Transverse colon (tissue), 4 donors: ENCODE measurements around the gene UMAD1. TPM values are rescaled to one million over a fixed set of nuclear protein-coding genes. Genes with fewer than 3 reads are reported as not detected.

Source experiments
- DNase-seq: peaks from one replicate; pipeline ENCODE4 v3.0.0-alpha.2; 2019
- H3K27ac ChIP-seq, 4 donors: fragments of 200-600 bp; sonication (generic); 2 replicates each; pipeline ENCODE4 v1.5.1; 2016 to 2018; ENCODE audit warnings: inconsistent platforms in 4 of 4
- H3K27me3 ChIP-seq: fragments of 200-600 bp; sonication (generic); 2 replicates; pipeline ENCODE4 v1.5.1; 2017; ENCODE audit warnings: inconsistent platforms
- H3K36me3 ChIP-seq, 4 donors: fragments of 200-600 bp; sonication (generic); 2 replicates each; pipeline ENCODE4 v1.5.1; 2017 to 2019; ENCODE audit warnings: inconsistent platforms in 4 of 4
- H3K4me1 ChIP-seq, 4 donors: fragments of 200-600 bp; sonication (generic); 2 replicates each; pipeline ENCODE4 v1.5.1; 2017 to 2020; ENCODE audit warnings: inconsistent platforms in 4 of 4
- H3K4me3 ChIP-seq, 4 donors: fragments of 200-600 bp; sonication (generic); 1 replicate in 1 of 4; 2 replicates in 3 of 4; pipeline versions ENCODE4 v1.5.1 to v1.6.1; 2017 to 2019; ENCODE audit warnings: inconsistent platforms in 4 of 4
- H3K9me3 ChIP-seq, 2 donors: fragments of 200-600 bp; sonication (generic); 2 replicates each; pipeline ENCODE4 v1.5.1; 2017 to 2019; ENCODE audit warnings: inconsistent platforms in 2 of 2
- CTCF ChIP-seq, 5 experiments: fragments of 200-600 bp in 3 of 5; fragments of 450-650 bp in 2 of 5; sonication (generic) in 3 of 5; IDR thresholded peaks; 1 replicate in 2 of 5; 2 replicates in 3 of 5; pipeline ENCODE4 v1.5.1; 2016 to 2017; ENCODE audit warnings: antibody characterized with exemption in 5 of 5, inconsistent platforms in 3 of 5, mild to moderate bottlenecking in 2 of 5, moderate library complexity in 1 of 5
- EP300 ChIP-seq: sonication (generic); formaldehyde crosslinking; IDR thresholded peaks from one replicate; pipeline ENCODE4 v1.6.1; 2017; ENCODE audit warnings: antibody characterized with exemption, low read depth
- POLR2A ChIP-seq: fragments of 450-650 bp; IDR thresholded peaks from one replicate; pipeline ENCODE4 v1.6.1; 2016; ENCODE audit warnings: antibody characterized with exemption, mild to moderate bottlenecking, moderate library complexity
- POLR2AphosphoS5 ChIP-seq, 3 donors: sonication (generic); formaldehyde crosslinking; IDR thresholded peaks; one replicate each; pipeline ENCODE4 v1.6.1; 2016; ENCODE audit warnings: antibody characterized with exemption in 3 of 3
- WGBS, 2 donors: methylation state at CpG; one replicate each; pipeline ENCODE4 v1.1.5; 2018; ENCODE audit warnings: low coverage in 1 of 2; 5-methylcytosine and 5-hydroxymethylcytosine counted together
- in situ Hi-C, 4 donors: fragments of 200-750 bp; cut with MboI; loops; one replicate each; pipeline versions ENCODE4 v1.15.0 to v1.15.1; 2017; ENCODE audit warnings: low sequenced_read_pairs in 3 of 4, low pct_ligation_motif_present in 1 of 4, low pct_unique_long_range_greater_than_20kb in 1 of 4
- intact Hi-C: fragments of 100-400 bp; cut with DNase I; formaldehyde crosslinking; loops from one replicate; pipeline ENCODE4 v1.15.1; 2023; ENCODE audit warnings: low total_unique reads
- total RNA-seq, 4 donors: library from RNA; depleted of rRNA; stranded (reverse); fragments of >200 nt; gene quantifications; one replicate each; pipeline ENCODE4 v1.1.0, GENCODE V29; 2016

Gene UMAD1
- total RNA-seq, 4 donors from 2014 or later: 0.40 to 21.3 (median 14.6) TPM

DNA sequence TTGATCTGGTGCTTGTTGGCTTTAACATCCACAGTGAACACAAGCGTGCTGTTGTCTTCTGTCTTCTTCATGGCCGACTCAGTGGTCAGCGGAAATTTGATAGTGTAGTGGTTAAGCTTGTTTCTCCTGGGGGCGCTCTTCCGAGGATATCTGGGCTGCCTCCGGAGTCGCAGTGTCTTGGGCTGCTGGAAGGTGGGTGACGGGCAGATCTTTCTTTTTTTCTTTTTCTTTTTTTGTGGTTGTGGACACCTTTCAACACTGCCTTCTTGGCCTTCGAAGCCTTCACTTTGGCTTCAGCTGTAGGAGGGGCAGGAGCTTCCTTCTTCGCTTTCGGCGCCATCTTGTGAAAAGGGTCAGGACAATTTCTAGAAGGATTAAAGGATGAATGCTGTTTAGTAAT, 101.7 kb downstream of the UMAD1 start:
- TF ChIP-seq POLR2A (no peak), POLR2AphosphoS5 (IDR thresholded peaks at IDR 0.05) (no peak), CTCF (IDR thresholded peaks at IDR 0.05) (no peak), EP300 (no peak)
- no peaks in the 10 kb centered on the region for H3K27me3 ChIP-seq
- H3K4me3 ChIP-seq: no peak overlapping the region
- H3K36me3 ChIP-seq: no peaks in the 10 kb centered on the region
- peaks cover 0 to 42% (median 14%) of the 10 kb centered on the region in 4 donors for H3K4me1 ChIP-seq
- intact Hi-C loops: no loop called here
- no peaks in the 10 kb centered on the region for H3K9me3 ChIP-seq
- no peak overlapping the region for H3K27ac ChIP-seq
- WGBS, 2 donors: 94 to 97% methylated on average over 7 to 12 of the region's 12 CpGs
- DNase-seq: no peak
- in situ Hi-C loops: no loop called here

DNA sequence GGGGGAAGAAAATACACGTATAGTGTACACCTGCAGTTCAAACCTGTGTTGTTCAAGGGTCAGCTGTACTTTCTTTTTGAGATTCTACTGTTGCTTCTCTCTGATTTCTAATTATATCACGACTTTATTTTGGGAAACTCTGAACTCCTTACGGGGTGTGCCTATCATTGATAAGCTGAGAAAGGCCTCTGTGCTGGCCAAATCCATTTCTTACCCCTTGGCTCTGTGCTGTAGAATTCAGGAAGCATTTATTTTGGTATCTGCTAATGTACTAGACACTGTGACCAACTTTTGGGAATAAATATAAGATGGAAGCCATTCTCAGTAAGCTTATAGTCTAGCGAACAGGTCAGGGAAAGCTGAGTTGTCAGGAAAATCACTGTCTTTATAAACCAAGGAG, 104.7 kb downstream of the UMAD1 start:
- DNase-seq: no peak
- 67 to 90% methylated on average over 2 to 4 of the region's 4 CpGs for WGBS, 2 donors
- Histone ChIP-seq H3K27ac (no peak overlapping the region), H3K4me3 (no peak overlapping the region), H3K9me3 (no peaks in the 10 kb centered on the region), H3K4me1 (peaks cover 0 to 24% (median 9%) of the 10 kb centered on the region in 4 donors), H3K36me3 (no peaks in the 10 kb centered on the region), H3K27me3 (no peaks in the 10 kb centered on the region)
- intact Hi-C loops (no loop called here), in situ Hi-C loops (no loop called here)
- TF ChIP-seq POLR2AphosphoS5 (IDR thresholded peaks at IDR 0.05) (no peak), CTCF (IDR thresholded peaks at IDR 0.05) (no peak), POLR2A (no peak), EP300 (no peak)

DNA sequence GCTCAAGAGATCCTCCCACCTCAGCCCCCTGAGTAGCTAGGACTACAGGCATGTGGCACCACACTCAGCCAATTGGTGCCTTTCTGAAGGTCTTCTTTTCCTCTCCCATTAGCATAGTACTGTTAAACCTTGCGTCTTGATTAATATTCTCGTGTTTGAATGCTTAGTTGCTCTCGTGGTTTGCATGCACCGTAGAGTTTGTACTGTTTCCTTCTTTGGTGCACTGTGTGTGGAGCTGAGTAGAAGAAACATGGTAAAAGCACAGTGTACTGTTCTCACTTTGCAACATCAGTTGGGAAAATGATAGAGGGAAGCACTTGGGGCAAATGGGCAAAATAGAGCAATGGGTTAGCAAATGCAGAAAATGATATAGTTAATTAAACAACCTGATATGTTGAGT, 105.4 kb downstream of the UMAD1 start:
- intact Hi-C loops: no loop called here
- in situ Hi-C loops: no loop called here

DNA sequence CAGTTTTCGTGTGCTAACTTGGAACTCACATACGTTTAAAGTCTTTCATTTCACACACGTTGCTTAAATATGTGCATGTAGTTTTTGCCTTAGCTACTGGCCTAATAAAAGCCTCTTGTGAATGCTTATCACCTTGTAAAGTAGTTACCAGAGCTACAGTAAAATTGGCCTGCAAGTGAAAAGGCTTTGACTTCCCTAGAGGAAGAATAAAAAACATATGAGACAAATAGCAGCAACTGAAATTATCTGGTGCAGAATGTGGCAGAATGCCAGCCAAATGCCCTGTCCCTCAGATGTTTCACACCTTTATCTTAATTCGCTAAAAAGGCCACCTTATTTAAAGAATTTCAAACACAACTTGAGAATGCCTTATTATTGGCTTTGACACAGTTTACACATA, 105.9 kb downstream of the UMAD1 start:
- 41 to 47% methylated on average over 4 of the region's 4 CpGs for WGBS, 2 donors
- DNase-seq: peak; percentile 24
- Histone ChIP-seq H3K27me3 (no peaks in the 10 kb centered on the region), H3K4me3 (no peak overlapping the region), H3K9me3 (no peaks in the 10 kb centered on the region), H3K4me1 (peaks cover 6 to 26% (median 11%) of the 10 kb centered on the region in 4 donors), H3K27ac (no peak overlapping the region), H3K36me3 (no peaks in the 10 kb centered on the region)
- intact Hi-C loops: no loop called here
- in situ Hi-C loops: no loop called here
- TF ChIP-seq CTCF (IDR thresholded peaks at IDR 0.05) (no peak), POLR2AphosphoS5 (IDR thresholded peaks at IDR 0.05) (no peak), EP300 (no peak), POLR2A (no peak)

More for the DNA sequence above, 105.4 kb downstream of the UMAD1 start:
- H3K4me1 ChIP-seq: peaks cover under 1 to 23% (median 9%) of the 10 kb centered on the region in 4 donors
- no peak for DNase-seq
- TF ChIP-seq CTCF (IDR thresholded peaks at IDR 0.05) (no peak), POLR2AphosphoS5 (IDR thresholded peaks at IDR 0.05) (no peak), EP300 (no peak), POLR2A (no peak)
- H3K9me3 ChIP-seq: no peaks in the 10 kb centered on the region
- H3K4me3 ChIP-seq: no peak overlapping the region
- H3K27ac ChIP-seq: no peak overlapping the region
- no peaks in the 10 kb centered on the region for H3K36me3 ChIP-seq
- 76 to 94% methylated on average over 4 of the region's 4 CpGs for WGBS, 2 donors
- no peaks in the 10 kb centered on the region for H3K27me3 ChIP-seq
